Activated CD4-positive, alpha-beta T cell treated with anti-CD3 and anti-CD28 coated beads for 36 hours (primary cell): Measurements from ENCODE around the gene YWHAE. TPM values are rescaled to one million over a fixed set of nuclear protein-coding genes. Genes with fewer than 3 reads are reported as not detected.
"Not testable (repeated sequence)": the region's sequence is repeated elsewhere in the genome, so short reads cannot be mapped to it uniquely, and the experiment has no call there.

Experiments used
- ATAC-seq: fragments of 200-7000 bp; cut with Tn5 transposase; one replicate; pipeline ENCODE4 v1.10.0; 2021; ENCODE audit warnings: mild to moderate bottlenecking, moderate library complexity
- CTCF ChIA-PET: fragments of 350-600 bp; sonication (Branson Sonifier 250); formaldehyde crosslinking; loops from one replicate; lab custom pipeline; 2021; ENCODE audit warnings: antibody characterized with exemption; lab: Charles Lee
- POLR2A ChIA-PET: fragments of 350-600 bp; sonication (Branson Sonifier 250); formaldehyde crosslinking; loops from one replicate; lab custom pipeline; 2021; ENCODE audit warnings: antibody characterized with exemption, inconsistent platforms; lab: Charles Lee
- DNase-seq: peaks from one replicate; pipeline ENCODE4 v3.0.0-alpha.2; 2020
- H3K27ac Mint-ChIP-seq: one replicate; pipeline ENCODE4 v1.8.0; 2021; ENCODE audit warnings: mixed read lengths
- H3K27me3 Mint-ChIP-seq: one replicate; pipeline ENCODE4 v1.8.0; 2021; ENCODE audit warnings: mixed read lengths
- H3K36me3 Mint-ChIP-seq: one replicate; pipeline ENCODE4 v1.8.0; 2021; ENCODE audit warnings: low read depth, mixed read lengths
- H3K4me1 Mint-ChIP-seq: one replicate; pipeline ENCODE4 v1.8.0; 2021; ENCODE audit warnings: mixed read lengths
- H3K4me3 Mint-ChIP-seq: one replicate; pipeline ENCODE4 v1.8.0; 2021; ENCODE audit warnings: mild to moderate bottlenecking, moderate library complexity, mixed read lengths
- H3K9me3 Mint-ChIP-seq: one replicate; pipeline ENCODE4 v1.8.0; 2021; ENCODE audit warnings: low read depth, mixed read lengths
- intact Hi-C, 2 experiments: fragments of 100-400 bp; cut with DNase I in 1 of 2; cut with micrococcal nuclease in 1 of 2; formaldehyde crosslinking; loops; one replicate each; pipeline versions ENCODE4 v1.14.2 to v1.15.1; 2022 to 2024; cut with DNase I, micrococcal nuclease
- total RNA-seq, 2 experiments: library from RNA; stranded (reverse); gene quantifications; one replicate each; pipeline ENCODE4 v1.2.3, GENCODE V29; 2021

The YWHAE gene
- total RNA-seq, 2 experiments from 2014 or later, result 520 to 553 TPM

GRCh38 chr17:1431631-1432104 lies 31.6 kb upstream of the YWHAE start:
- Mint-ChIP-seq H3K27me3 (no peaks in the 10 kb centered on the region), H3K27ac (peak overlapping the region; percentile 58), H3K4me3 (no peak overlapping the region), H3K9me3 (no peaks in the 10 kb centered on the region), H3K36me3 (peaks cover 23% of the 10 kb centered on the region), H3K4me1 (peaks cover 17% of the 10 kb centered on the region)
- intact Hi-C loops, result no loop called here
- CTCF ChIA-PET, result interaction anchor here (1.2 to 1.9 kb wide), 2 partner anchors 67 to 101 kb away, joined by 4 to 7 read pairs; no protein-coding TSS in a partner anchor
- POLR2A ChIA-PET, result interaction anchor here (0.7 kb wide), 1 partner anchor 56 kb away, joined by 3 read pairs; no protein-coding TSS in a partner anchor
- DNase-seq, result no peak
- ATAC-seq, result peak; percentile 87

GRCh38 chr17:1423456-1424135 lies 23.6 kb upstream of the YWHAE start:
- H3K4me1 Mint-ChIP-seq, result peaks cover 17% of the 10 kb centered on the region
- CTCF ChIA-PET, result interaction anchor here (0.6 to 2.2 kb wide), 4 partner anchors 11 to 725 kb away, joined by 3 to 8 read pairs (median 4); no protein-coding TSS in a partner anchor
- no peak for DNase-seq
- no peak for ATAC-seq
- POLR2A ChIA-PET, result no interaction called here
- peaks cover 30% of the 10 kb centered on the region for H3K36me3 Mint-ChIP-seq
- intact Hi-C loops, result no loop called here
- peak overlapping the region; percentile 40 for H3K27ac Mint-ChIP-seq
- no peaks in the 10 kb centered on the region for H3K9me3 Mint-ChIP-seq
- H3K4me3 Mint-ChIP-seq, result no peak overlapping the region
- no peaks in the 10 kb centered on the region for H3K27me3 Mint-ChIP-seq

GRCh38 chr17:1422885-1423284 lies 22.9 kb upstream of the YWHAE start:
- Mint-ChIP-seq H3K4me3 (no peak overlapping the region), H3K36me3 (peaks cover 31% of the 10 kb centered on the region)
- CTCF ChIA-PET, result interaction anchor here (0.6 to 2.2 kb wide), 3 partner anchors 57 to 218 kb away, joined by 3 to 8 read pairs (median 3); no protein-coding TSS in a partner anchor

GRCh38 chr17:1421470-1421869 lies 21.4 kb upstream of the YWHAE start:
- ChIA-PET POLR2A (no interaction called here), CTCF (interaction anchor here (2.2 kb wide), 1 partner anchor 56 kb away, joined by 8 read pairs; no protein-coding TSS in a partner anchor)
- H3K27me3 Mint-ChIP-seq, result no peaks in the 10 kb centered on the region
- no peak overlapping the region for H3K27ac Mint-ChIP-seq
- ATAC-seq, result no peak
- intact Hi-C loops, result no loop called here
- H3K36me3 Mint-ChIP-seq, result peaks cover 32% of the 10 kb centered on the region
- no peak for DNase-seq
- H3K4me1 Mint-ChIP-seq, result peaks cover 17% of the 10 kb centered on the region
- H3K9me3 Mint-ChIP-seq, result no peaks in the 10 kb centered on the region
- no peak overlapping the region for H3K4me3 Mint-ChIP-seq

More at GRCh38 chr17:1422885-1423284, 22.9 kb upstream of the YWHAE start:
- peaks cover 17% of the 10 kb centered on the region for H3K4me1 Mint-ChIP-seq
- peak; percentile 86 for ATAC-seq
- peak; percentile 41 for DNase-seq
- intact Hi-C loops, result no loop called here
- H3K27me3 Mint-ChIP-seq, result no peaks in the 10 kb centered on the region
- H3K27ac Mint-ChIP-seq, result peak overlapping the region; percentile 40
- no peaks in the 10 kb centered on the region for H3K9me3 Mint-ChIP-seq
- POLR2A ChIA-PET, result no interaction called here

GRCh38 chr17:1420981-1421380 lies 21.0 kb upstream of the YWHAE start:
- ChIA-PET CTCF (interaction anchor here (0.6 kb wide), 1 partner anchor 18 kb away, joined by 3 read pairs; no protein-coding TSS in a partner anchor), POLR2A (no interaction called here)
- intact Hi-C loops, result no loop called here
- no peaks in the 10 kb centered on the region for H3K27me3 Mint-ChIP-seq
- H3K27ac Mint-ChIP-seq, result no peak overlapping the region
- ATAC-seq (no peak), DNase-seq (no peak)
- no peak overlapping the region for H3K4me3 Mint-ChIP-seq
- H3K36me3 Mint-ChIP-seq, result peaks cover 32% of the 10 kb centered on the region
- no peaks in the 10 kb centered on the region for H3K9me3 Mint-ChIP-seq
- H3K4me1 Mint-ChIP-seq, result peaks cover 17% of the 10 kb centered on the region

GRCh38 chr17:1420163-1420562 lies 20.1 kb upstream of the YWHAE start:
- Mint-ChIP-seq H3K4me1 (peaks cover 17% of the 10 kb centered on the region), H3K27me3 (no peaks in the 10 kb centered on the region), H3K4me3 (no peak overlapping the region), H3K27ac (no peak overlapping the region), H3K9me3 (no peaks in the 10 kb centered on the region), H3K36me3 (peaks cover 26% of the 10 kb centered on the region)
- ATAC-seq (no peak), DNase-seq (no peak)
- POLR2A ChIA-PET, result no interaction called here
- intact Hi-C loops, result no loop called here
- CTCF ChIA-PET, result interaction anchor here (0.6 kb wide), 1 partner anchor 19 kb away, joined by 3 read pairs; no protein-coding TSS in a partner anchor

- H3K27ac Mint-ChIP-seq, H3K27me3 Mint-ChIP-seq, DNase-seq, H3K9me3 Mint-ChIP-seq, H3K4me3 Mint-ChIP-seq, ATAC-seq, H3K4me1 Mint-ChIP-seq, intact Hi-C loops: not testable (repeated sequence)
- peaks cover 22% of the 10 kb centered on the region for H3K36me3 Mint-ChIP-seq
- ChIA-PET POLR2A (interaction anchor here (0.6 kb wide), 1 partner anchor 896 kb away, joined by 6 read pairs; no protein-coding TSS in a partner anchor), CTCF (interaction anchor here (2.5 kb wide), 1 partner anchor 53 kb away, joined by 13 read pairs; no protein-coding TSS in a partner anchor)
Measured at GRCh38 chr17:1418476-1418875, 18.5 kb upstream of the YWHAE start.

- CTCF ChIA-PET, result interaction anchor here (0.8 to 2.5 kb wide), 3 partner anchors 51 to 320 kb away, joined by 3 to 13 read pairs (median 4); no protein-coding TSS in a partner anchor
Measured at GRCh38 chr17:1416414-1416813, 16.4 kb upstream of the YWHAE start.

GRCh38 chr17:1414634-1415033 lies 14.6 kb upstream of the YWHAE start:
- H3K9me3 Mint-ChIP-seq, result no peaks in the 10 kb centered on the region
- H3K27me3 Mint-ChIP-seq, result no peaks in the 10 kb centered on the region
- H3K4me1 Mint-ChIP-seq, result no peaks in the 10 kb centered on the region
- CTCF ChIA-PET, result interaction anchor here (0.6 to 1.3 kb wide), 5 partner anchors 49 to 119 kb away, joined by 3 to 5 read pairs (median 3); no protein-coding TSS in a partner anchor
- intact Hi-C loops, result no loop called here
- H3K27ac Mint-ChIP-seq, result no peak overlapping the region
- POLR2A ChIA-PET, result interaction anchor here (1.5 kb wide), 1 partner anchor 15 kb away, joined by 3 read pairs; the partner anchor contains the start of gene YWHAE
- peaks cover 2% of the 10 kb centered on the region for H3K36me3 Mint-ChIP-seq
- no peak for DNase-seq
- no peak overlapping the region for H3K4me3 Mint-ChIP-seq
- ATAC-seq, result no peak

More at GRCh38 chr17:1416414-1416813, 16.4 kb upstream of the YWHAE start:
- intact Hi-C loops, result no loop called here
- POLR2A ChIA-PET, result interaction anchor here (0.6 kb wide), 1 partner anchor 63 kb away, joined by 4 read pairs; no protein-coding TSS in a partner anchor
- Mint-ChIP-seq H3K9me3 (no peaks in the 10 kb centered on the region), H3K27me3 (no peaks in the 10 kb centered on the region), H3K4me1 (no peaks in the 10 kb centered on the region), H3K36me3 (peaks cover 5% of the 10 kb centered on the region), H3K27ac (no peak overlapping the region), H3K4me3 (no peak overlapping the region)
- ATAC-seq (no peak), DNase-seq (no peak)

- H3K36me3 Mint-ChIP-seq, result peaks cover 2% of the 10 kb centered on the region
- DNase-seq (no peak), ATAC-seq (no peak)
- peak overlapping the region; percentile 3 for H3K27ac Mint-ChIP-seq
- ChIA-PET POLR2A (interaction anchor here (1.5 kb wide), 1 partner anchor 14 kb away, joined by 3 read pairs; the partner anchor contains the start of gene YWHAE), CTCF (interaction anchor here (0.7 to 1.3 kb wide), 3 partner anchors 9 to 119 kb away, joined by 3 to 5 read pairs (median 3); no protein-coding TSS in a partner anchor)
- H3K4me1 Mint-ChIP-seq, result no peaks in the 10 kb centered on the region
- H3K4me3 Mint-ChIP-seq, result no peak overlapping the region
- no peaks in the 10 kb centered on the region for H3K27me3 Mint-ChIP-seq
- intact Hi-C loops, result no loop called here
- H3K9me3 Mint-ChIP-seq, result no peaks in the 10 kb centered on the region
Measured at GRCh38 chr17:1414001-1414574, 14.1 kb upstream of the YWHAE start.

- H3K27ac Mint-ChIP-seq, result no peak overlapping the region
- ChIA-PET CTCF (interaction anchor here (0.7 to 1.6 kb wide), 2 partner anchors 8 to 47 kb away, joined by 3 to 4 read pairs; no protein-coding TSS in a partner anchor), POLR2A (interaction anchor here (1.5 kb wide), 1 partner anchor 13 kb away, joined by 3 read pairs; the partner anchor contains the start of gene YWHAE)
- no peak for DNase-seq
- ATAC-seq, result no peak
- H3K36me3 Mint-ChIP-seq, result peaks cover 2% of the 10 kb centered on the region
- H3K9me3 Mint-ChIP-seq, result no peaks in the 10 kb centered on the region
- intact Hi-C loops, result no loop called here
- no peaks in the 10 kb centered on the region for H3K4me1 Mint-ChIP-seq
- no peaks in the 10 kb centered on the region for H3K27me3 Mint-ChIP-seq
- no peak overlapping the region for H3K4me3 Mint-ChIP-seq
Measured at GRCh38 chr17:1413281-1413791, 13.3 kb upstream of the YWHAE start.
